GM10266 (cell line): ENCODE measurements around the gene CHRM4.
"Not testable (repeated sequence)": the region's sequence is repeated elsewhere in the genome, so short reads cannot be mapped to it uniquely, and the experiment has no call there.

Source experiments
- DNase-seq: peaks from one replicate; pipeline ENCODE4 v3.0.0; 2012; ENCODE audit errors: extremely low spot score
- TF ChIP-seq, protein P1 (sequence below): IDR thresholded peaks from 2 replicates; pipeline ENCODE4 v1.5.1; 2012; ENCODE audit warnings: mild to moderate bottlenecking, low read depth; ENCODE audit not compliant: control insufficient read depth, insufficient read depth; ENCODE audit errors: missing control alignments

The CHRM4 gene

GRCh38 chr11:46376258-46377050 lies 15.1 kb downstream of the CHRM4 start:
- TF ChIP-seq, protein P1, sequence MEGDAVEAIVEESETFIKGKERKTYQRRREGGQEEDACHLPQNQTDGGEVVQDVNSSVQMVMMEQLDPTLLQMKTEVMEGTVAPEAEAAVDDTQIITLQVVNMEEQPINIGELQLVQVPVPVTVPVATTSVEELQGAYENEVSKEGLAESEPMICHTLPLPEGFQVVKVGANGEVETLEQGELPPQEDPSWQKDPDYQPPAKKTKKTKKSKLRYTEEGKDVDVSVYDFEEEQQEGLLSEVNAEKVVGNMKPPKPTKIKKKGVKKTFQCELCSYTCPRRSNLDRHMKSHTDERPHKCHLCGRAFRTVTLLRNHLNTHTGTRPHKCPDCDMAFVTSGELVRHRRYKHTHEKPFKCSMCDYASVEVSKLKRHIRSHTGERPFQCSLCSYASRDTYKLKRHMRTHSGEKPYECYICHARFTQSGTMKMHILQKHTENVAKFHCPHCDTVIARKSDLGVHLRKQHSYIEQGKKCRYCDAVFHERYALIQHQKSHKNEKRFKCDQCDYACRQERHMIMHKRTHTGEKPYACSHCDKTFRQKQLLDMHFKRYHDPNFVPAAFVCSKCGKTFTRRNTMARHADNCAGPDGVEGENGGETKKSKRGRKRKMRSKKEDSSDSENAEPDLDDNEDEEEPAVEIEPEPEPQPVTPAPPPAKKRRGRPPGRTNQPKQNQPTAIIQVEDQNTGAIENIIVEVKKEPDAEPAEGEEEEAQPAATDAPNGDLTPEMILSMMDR: no peak
- DNase-seq: no peak

DNA sequence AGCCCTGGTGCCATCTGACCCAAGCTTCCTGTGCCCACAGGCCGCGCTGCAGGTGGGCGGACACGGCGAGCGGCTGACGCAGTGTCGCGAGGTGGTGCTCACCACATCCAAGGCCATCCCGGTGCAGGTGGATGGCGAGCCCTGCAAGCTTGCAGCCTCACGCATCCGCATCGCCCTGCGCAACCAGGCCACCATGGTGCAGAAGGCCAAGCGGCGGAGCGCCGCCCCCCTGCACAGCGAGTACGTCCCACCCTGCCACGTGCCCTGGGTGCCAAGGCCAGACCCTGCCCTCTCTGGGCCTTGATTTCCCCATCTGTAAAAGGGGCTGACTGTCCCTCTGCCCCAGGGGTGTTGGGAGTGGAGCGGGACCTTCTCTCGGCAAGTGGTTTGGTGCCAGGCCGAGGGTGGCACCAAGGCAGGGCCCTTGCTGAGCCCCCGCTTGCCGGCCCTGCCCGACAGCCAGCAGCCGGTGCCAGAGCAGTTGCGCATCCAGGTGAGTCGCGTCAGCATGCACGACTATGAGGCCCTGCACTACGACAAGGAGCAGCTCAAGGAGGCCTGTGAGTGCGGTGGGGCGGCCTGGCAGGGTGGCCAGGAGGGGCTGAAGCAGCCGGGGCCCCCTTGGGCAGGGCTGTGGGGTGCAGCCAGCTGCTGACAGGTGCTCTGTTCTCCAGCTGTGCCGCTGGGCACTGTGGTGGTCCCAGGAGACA lies 16.0 kb downstream of the CHRM4 start:
- DNase-seq: no peak
- TF ChIP-seq, protein P1: no peak

DNA sequence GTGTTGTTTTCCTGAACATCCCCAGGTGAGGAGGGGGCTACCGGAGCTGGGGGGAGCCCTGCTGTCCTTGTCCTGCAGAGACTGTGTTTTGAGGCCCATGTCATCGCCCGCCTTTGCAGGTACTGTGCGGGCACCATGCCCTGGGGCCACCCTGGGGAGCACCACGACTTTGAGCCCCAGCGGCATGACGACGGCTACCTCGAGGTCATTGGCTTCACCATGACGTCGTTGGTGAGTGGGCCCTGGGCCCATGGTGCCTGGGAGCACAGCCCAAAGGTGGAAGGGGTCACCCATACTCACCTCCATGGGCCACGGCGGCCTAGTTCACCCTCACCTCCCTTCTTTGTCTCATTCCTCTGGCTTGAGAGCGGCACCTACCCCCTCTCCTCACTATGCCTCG lies 16.8 kb downstream of the CHRM4 start:
- DNase-seq: no peak
- TF ChIP-seq, protein P1: no peak

- TF ChIP-seq, protein P1: no peak
- no peak for DNase-seq
Observed at GRCh38 chr11:46373787-46374740, 17.5 kb downstream of the CHRM4 start.

- not testable (repeated sequence) for DNase-seq
Observed at GRCh38 chr11:46372501-46372900, 19.1 kb downstream of the CHRM4 start.

DNA sequence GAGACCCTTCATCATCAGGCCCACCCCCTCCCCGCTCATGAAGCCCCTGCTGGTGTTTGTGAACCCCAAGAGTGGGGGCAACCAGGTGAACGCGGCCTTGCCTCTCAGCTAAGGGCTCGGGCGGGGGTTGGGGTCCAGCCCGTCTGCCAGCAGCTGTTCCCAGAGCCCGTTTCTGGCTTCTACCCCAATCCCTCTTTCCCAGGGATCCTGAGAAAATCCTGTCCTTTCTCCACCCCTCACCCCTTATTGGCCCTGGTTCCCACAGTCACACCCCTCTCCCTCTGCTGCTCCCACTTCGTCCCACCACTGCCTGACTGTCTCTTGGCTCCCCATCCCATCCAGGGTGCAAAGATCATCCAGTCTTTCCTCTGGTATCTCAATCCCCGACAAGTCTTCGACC lies 19.5 kb downstream of the CHRM4 start:
- TF ChIP-seq, protein P1: no peak
- no peak for DNase-seq

DNA sequence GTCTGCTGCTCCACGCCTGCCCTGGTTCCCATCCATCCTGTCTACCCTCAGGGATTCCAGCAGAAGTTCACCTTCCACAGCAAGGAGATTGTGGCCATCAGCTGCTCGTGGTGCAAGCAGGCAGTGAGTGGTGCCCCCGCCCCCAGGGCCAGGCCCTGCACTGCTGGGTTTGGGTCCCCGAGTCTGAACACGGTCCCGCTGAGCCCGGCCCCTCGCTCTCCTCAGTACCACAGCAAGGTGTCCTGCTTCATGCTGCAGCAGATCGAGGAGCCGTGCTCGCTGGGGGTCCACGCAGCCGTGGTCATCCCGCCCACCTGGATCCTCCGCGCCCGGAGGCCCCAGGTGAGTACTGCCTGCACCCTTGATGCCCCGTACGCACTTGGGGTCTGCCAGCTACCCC lies 20.3 kb downstream of the CHRM4 start:
- not testable (repeated sequence) for DNase-seq

DNA sequence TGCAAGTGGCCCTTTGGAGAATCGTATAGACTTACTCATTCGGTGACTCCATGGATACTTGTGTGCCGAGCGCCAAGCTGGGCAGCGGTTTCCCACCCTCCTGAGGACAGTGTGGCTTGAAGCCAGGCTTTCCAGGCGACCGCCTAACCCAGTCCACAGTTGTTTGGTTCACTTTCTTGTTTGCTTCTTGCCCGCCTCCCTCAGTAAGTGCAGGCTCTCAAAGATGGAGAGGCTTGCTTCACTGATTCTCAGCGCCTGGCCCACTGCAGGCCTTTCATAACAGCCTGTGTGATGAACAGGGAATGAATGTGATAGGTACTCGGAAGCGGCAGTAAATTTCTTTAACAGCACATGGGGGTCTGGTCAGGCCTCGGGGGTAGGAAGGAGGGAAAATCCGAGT lies 21.3 kb downstream of the CHRM4 start:
- DNase-seq: no peak
- TF ChIP-seq, protein P1: no peak
